ENCODE measurements around the gene BMAL1.

GRCh38 chr11:13423372-13423771 is 145.8 kb downstream of the BMAL1 start:
- TF ChIP-seq CTCF (conservative IDR thresholded peaks at IDR 0.05 in 1 of 2, IDR thresholded peaks at IDR 0.05 in 1 of 2; ENCODE audit: low read depth in 1 of 2, low read length in 2 of 2) (no peak), EZH2 (IDR thresholded peaks at IDR 0.05; ENCODE audit: low read length, missing control alignments) (no peak)

Data from fibroblast of lung (primary cell).